ENCODE results near the gene EHMT1. TPM values are rescaled to one million over a fixed set of nuclear protein-coding genes. Genes with fewer than 3 reads are reported as not detected.

The EHMT1 gene
- total and polyA plus RNA-seq, 2 of the 8 experiments (the other 6 are each of a cell fraction or from before 2014, with no cell fraction given): 95.7 to 163 TPM

DNA sequence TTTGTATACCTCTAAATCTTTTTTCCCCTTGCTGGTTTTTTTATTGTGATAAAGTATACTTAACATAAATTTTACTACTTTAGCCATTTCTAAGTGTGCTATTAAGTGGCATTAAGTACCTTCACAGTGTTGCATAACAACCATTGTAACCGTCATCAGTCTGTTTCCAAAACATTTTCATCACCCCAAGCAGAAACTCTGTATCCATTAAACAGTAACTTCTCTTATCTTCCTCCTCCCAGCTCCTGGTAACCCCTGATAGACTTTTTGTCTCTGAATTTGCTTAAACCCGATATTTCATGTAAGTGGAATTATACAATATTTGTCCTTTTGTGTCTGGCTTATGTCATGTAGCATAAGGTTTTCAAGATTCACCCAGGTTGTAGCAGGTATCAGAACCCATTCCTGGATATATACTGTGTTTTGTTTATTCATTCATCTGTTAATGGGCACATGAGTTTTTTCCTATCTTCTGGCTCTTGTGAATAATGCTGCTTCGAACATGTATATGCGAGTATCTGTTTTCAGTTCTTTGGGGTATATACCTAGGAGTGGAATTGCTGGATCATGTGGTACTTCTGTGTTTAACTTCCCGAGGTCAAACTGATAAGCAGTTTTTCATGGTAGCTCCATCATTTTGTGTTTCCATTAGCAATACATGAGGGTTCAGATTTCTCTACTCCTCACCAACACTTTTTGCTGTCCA, 66.4 kb downstream of the EHMT1 start:
- H3K4ac ChIP-seq (replicated peaks; ENCODE audit: insufficient read length, low read depth, low read length): no peak overlapping the region
- no peak overlapping the region for H2AFZ ChIP-seq (ENCODE audit: low read length)
- no peak overlapping the region for H3K23ac ChIP-seq (ENCODE audit: insufficient read length)
- H3K27me3 ChIP-seq (replicated peaks in 1 of 4; ENCODE audit: control insufficient read depth in 3 of 4, extremely low read depth in 1 of 4, insufficient read depth in 3 of 4, low read length in 3 of 4): no peaks in the 10 kb centered on the region
- TF ChIP-seq CBX8 (IDR thresholded peaks at IDR 0.05; ENCODE audit: borderline replicate concordance, low read depth, low read length) (no peak), GABPA (IDR thresholded peaks at IDR 0.05; ENCODE audit: borderline replicate concordance, insufficient read depth, low read length) (no peak), SP4 (IDR thresholded peaks at IDR 0.05; ENCODE audit: low read length) (no peak), RFX5 (IDR thresholded peaks at IDR 0.05; ENCODE audit: borderline replicate concordance, low read depth, low read length) (no peak), POLR2A (IDR thresholded peaks at IDR 0.05; ENCODE audit: control extremely low read depth in 1 of 2, low read depth in 2 of 2, low read length in 2 of 2) (no peak), FOSL1 (IDR thresholded peaks at IDR 0.05; ENCODE audit: insufficient read depth, low read depth, low read length) (no peak), SUZ12 (IDR thresholded peaks at IDR 0.05; ENCODE audit: low read length) (no peak)
- H4K91ac ChIP-seq (replicated peaks; ENCODE audit: insufficient read length, low read length): no peak overlapping the region
- no peak overlapping the region for H3K56ac ChIP-seq (replicated peaks; ENCODE audit: insufficient read length, low read depth, low read length)
- no peak overlapping the region for H2BK20ac ChIP-seq (ENCODE audit: low read length)
- no peak overlapping the region for H3K4me2 ChIP-seq (ENCODE audit: insufficient read depth in 1 of 2, low read depth in 2 of 2, low read length in 2 of 2)
- FAIRE-seq (no peak), DNase-seq (ENCODE audit: low read depth in 1 of 2, low spot score in 2 of 2) (no peak)
- no peak overlapping the region for H3K27ac ChIP-seq (ENCODE audit: low read depth, low read length)
- H4K5ac ChIP-seq (ENCODE audit: insufficient read length, low read depth, low read length): no peak overlapping the region
- H3K14ac ChIP-seq (ENCODE audit: insufficient read length): no peak overlapping the region
- 88% methylated on average over 5 of the region's 5 CpGs; no CpG with 5 or more reads in 1 of the 2 experiments for WGBS, 2 experiments (ENCODE audit: extremely low coverage in 1 of 2, insufficient coverage in 1 of 2, insufficient read length in 1 of 2, insufficient replicate concordance in 2 of 2, low coverage in 1 of 2, low lambda C conversion rate in 2 of 2, missing lambda C conversion rate in 1 of 2)
- H3K79me1 ChIP-seq (ENCODE audit: low read depth, low read length): peaks cover 21% of the 10 kb centered on the region
- no peak overlapping the region for H2BK5ac ChIP-seq (ENCODE audit: low read depth, low read length)
- H4K8ac ChIP-seq (ENCODE audit: extremely low read depth, insufficient read depth, low read length): no peak overlapping the region
- no peak overlapping the region for H3K4me3 ChIP-seq (ENCODE audit: extremely low read depth in 1 of 4, insufficient read depth in 2 of 4, low read depth in 3 of 4, low read length in 4 of 4)
- H2BK120ac ChIP-seq (replicated peaks; ENCODE audit: low read depth, low read length): no peak overlapping the region
- no peak overlapping the region for H2AK5ac ChIP-seq (ENCODE audit: low read depth, low read length)
- POLR2A ChIA-PET (ENCODE audit: partially characterized antibody): interaction anchor here (0.7 to 0.9 kb wide), 3 partner anchors 9 to 12 kb away, joined by 3 to 4 read pairs (median 3); no protein-coding TSS in a partner anchor
- 0 out of 8 replicates have a peak, but pooled peaks cover 0 to 4% (median 0%) of the 10 kb centered on the region in 4 experiments for H3K36me3 ChIP-seq (ENCODE audit: control insufficient read depth in 2 of 4, insufficient read depth in 4 of 4, low read length in 3 of 4)
- peaks cover 7 to 15% of the 10 kb centered on the region in 2 experiments for H4K20me1 ChIP-seq (replicated peaks in 1 of 2; ENCODE audit: control insufficient read depth in 1 of 2, insufficient read depth in 2 of 2, low read length in 2 of 2)
- H3K9me3 ChIP-seq (ENCODE audit: insufficient read depth in 2 of 2, low read depth in 1 of 2, low read length in 1 of 2): no peaks in the 10 kb centered on the region
- CTCF ChIA-PET (ENCODE audit: partially characterized antibody): interaction anchor here (0.9 to 5.6 kb wide), 4 partner anchors 10 to 87 kb away, joined by 3 to 28 read pairs (median 9); no protein-coding TSS in a partner anchor
- peaks cover 2% of the 10 kb centered on the region; the same call in 1 of the 2 replicates for H3K23me2 ChIP-seq (ENCODE audit: low read depth, low read length)
- no peak overlapping the region for H3K9ac ChIP-seq (replicated peaks in 1 of 4; ENCODE audit: extremely low read depth in 1 of 4, low read depth in 3 of 4, low read length in 3 of 4)
- H3K79me2 ChIP-seq (ENCODE audit: control insufficient read depth in 1 of 2, insufficient read depth in 2 of 2, low read length in 2 of 2): peaks cover 23 to 98% of the 10 kb centered on the region in 2 experiments
- no peak overlapping the region for H2BK12ac ChIP-seq (ENCODE audit: low read depth, low read length)
- H2BK15ac ChIP-seq (ENCODE audit: low read length): no peak overlapping the region
- H3K4me1 ChIP-seq (replicated peaks in 1 of 4; ENCODE audit: control insufficient read depth in 3 of 4, insufficient read depth in 4 of 4, low read length in 3 of 4): peaks cover 16 to 41% (median 29%) of the 10 kb centered on the region in 4 experiments
- H3K18ac ChIP-seq (ENCODE audit: extremely low read depth, low read length): no peak overlapping the region

Measured in H1 (cell line).